GM13977 (cell line): Measurements from ENCODE around the gene PLAC8L1.

ENCODE experiments used
- DNase-seq: peaks from one replicate; pipeline ENCODE4 v3.0.0; 2012; ENCODE audit warnings: low spot score
- CTCF ChIP-seq: IDR thresholded peaks from 2 replicates; pipeline ENCODE4 v1.5.1; 2012; ENCODE audit warnings: mild to moderate bottlenecking, control low read depth; ENCODE audit not compliant: insufficient read depth; ENCODE audit errors: extremely low read depth, missing control alignments
- in situ Hi-C: fragments of 300-500 bp; cut with MboI; formaldehyde crosslinking; loops from one replicate; pipeline ENCODE4 v1.12.0; 2022; ENCODE audit warnings: low sequenced_read_pairs, low pct_unique_long_range_greater_than_20kb, mixed read lengths, inconsistent platforms; ENCODE audit not compliant: unreplicated experiment

PLAC8L1 gene

GRCh38 chr5:146103594-146103993 lies 1.8 kb downstream of the PLAC8L1 start:
- in situ Hi-C loops, result no loop called here
- no peak for TF ChIP-seq CTCF
- no peak for DNase-seq

GRCh38 chr5:146101646-146102045 lies 3.7 kb downstream of the PLAC8L1 start:
- no peak for TF ChIP-seq CTCF
- DNase-seq, result no peak
- in situ Hi-C loops, result no loop called here

GRCh38 chr5:146098047-146098446 lies 7.3 kb downstream of the PLAC8L1 start:
- in situ Hi-C loops, result no loop called here
- no peak for TF ChIP-seq CTCF
- no peak for DNase-seq

- no peak for DNase-seq
- in situ Hi-C loops, result no loop called here
- no peak for TF ChIP-seq CTCF
Observed at GRCh38 chr5:146091881-146092280, 13.5 kb downstream of the PLAC8L1 start.

- TF ChIP-seq CTCF, result no peak
- in situ Hi-C loops, result no loop called here
Observed at GRCh38 chr5:146089287-146089686, 16.1 kb downstream of the PLAC8L1 start.

GRCh38 chr5:146088098-146088497 lies 17.3 kb downstream of the PLAC8L1 start:
- no peak for TF ChIP-seq CTCF
- in situ Hi-C loops, result no loop called here
- no peak for DNase-seq

More at GRCh38 chr5:146089287-146089686, 16.1 kb downstream of the PLAC8L1 start:
- no peak for DNase-seq

GRCh38 chr5:146084376-146084775 lies 21.0 kb downstream of the PLAC8L1 start:
- in situ Hi-C loops, result no loop called here
- DNase-seq, result no peak
- TF ChIP-seq CTCF, result no peak
